ENCODE measurements around the gene RNU7-1.
A peak's percentile ranks its signal among the peaks of the same experiment; 100 is the strongest.

RNU7-1 gene

GRCh38 chr12:6957151-6957701, 13.6 kb downstream of the RNU7-1 start:
- H3K4me3 ChIP-seq (ENCODE audit: low read length), result no peak overlapping the region

GRCh38 chr12:6957741-6958608, 14.4 kb downstream of the RNU7-1 start:
- TF ChIP-seq ZNF274 (IDR thresholded peaks at IDR 0.05; ENCODE audit: low read depth, low read length), result no peak
- peak overlapping the region; percentile 37; the same call in 1 of the 2 replicates for H3K4me3 ChIP-seq (ENCODE audit: low read length)

More at GRCh38 chr12:6957151-6957701, 13.6 kb downstream of the RNU7-1 start:
- no peak for TF ChIP-seq ZNF274 (IDR thresholded peaks at IDR 0.05; ENCODE audit: low read depth, low read length)

- peak overlapping the region; percentile 37; the same call in 1 of the 2 replicates for H3K4me3 ChIP-seq (ENCODE audit: low read length)
- TF ChIP-seq ZNF274 (IDR thresholded peaks at IDR 0.05; ENCODE audit: low read depth, low read length), result no peak
Observed at GRCh38 chr12:6958609-6959057, 15.0 kb downstream of the RNU7-1 start.

- H3K4me3 ChIP-seq (ENCODE audit: low read length), result peak overlapping the region; percentile 37; the same call in 1 of the 2 replicates
- no peak for TF ChIP-seq ZNF274 (IDR thresholded peaks at IDR 0.05; ENCODE audit: low read depth, low read length)
Observed at GRCh38 chr12:6959058-6959804, 15.6 kb downstream of the RNU7-1 start.

- no peak for TF ChIP-seq ZNF274 (IDR thresholded peaks at IDR 0.05; ENCODE audit: low read depth, low read length)
- peak overlapping the region; percentile 4; the same call in 1 of the 2 replicates for H3K4me3 ChIP-seq (ENCODE audit: low read length)
Observed at GRCh38 chr12:6959805-6960592, 16.4 kb downstream of the RNU7-1 start.

GRCh38 chr12:6960593-6961277, 17.1 kb downstream of the RNU7-1 start:
- H3K4me3 ChIP-seq (ENCODE audit: low read length), result no peak overlapping the region; the same call in 1 of the 2 replicates
- no peak for TF ChIP-seq ZNF274 (IDR thresholded peaks at IDR 0.05; ENCODE audit: low read depth, low read length)

GRCh38 chr12:6961278-6961694, 17.7 kb downstream of the RNU7-1 start:
- TF ChIP-seq ZNF274 (IDR thresholded peaks at IDR 0.05; ENCODE audit: low read depth, low read length), result no peak
- no peak overlapping the region; the same call in 1 of the 2 replicates for H3K4me3 ChIP-seq (ENCODE audit: low read length)

GRCh38 chr12:6961695-6962284, 18.2 kb downstream of the RNU7-1 start:
- no peak for TF ChIP-seq ZNF274 (IDR thresholded peaks at IDR 0.05; ENCODE audit: low read depth, low read length)
- H3K4me3 ChIP-seq (ENCODE audit: low read length), result no peak overlapping the region; the same call in 1 of the 2 replicates

GRCh38 chr12:6962285-6963015, 18.8 kb downstream of the RNU7-1 start:
- H3K4me3 ChIP-seq (ENCODE audit: low read length), result no peak overlapping the region

GRCh38 chr12:6963016-6963731, 19.6 kb downstream of the RNU7-1 start:
- no peak overlapping the region for H3K4me3 ChIP-seq (ENCODE audit: low read length)
- TF ChIP-seq ZNF274 (IDR thresholded peaks at IDR 0.05; ENCODE audit: low read depth, low read length), result no peak

More at GRCh38 chr12:6962285-6963015, 18.8 kb downstream of the RNU7-1 start:
- TF ChIP-seq ZNF274 (IDR thresholded peaks at IDR 0.05; ENCODE audit: low read depth, low read length), result no peak

GRCh38 chr12:6963791-6964413, 20.3 kb downstream of the RNU7-1 start:
- TF ChIP-seq ZNF274 (IDR thresholded peaks at IDR 0.05; ENCODE audit: low read depth, low read length), result no peak
- no peak overlapping the region for H3K4me3 ChIP-seq (ENCODE audit: low read length)
